GDM1 (cell line): ENCODE measurements around the gene SEMA5A.

Experiments used
- DNase-seq: peaks from one replicate; lab custom pipeline; 2025; lab: John Stamatoyannopoulos, UW

SEMA5A gene

DNA sequence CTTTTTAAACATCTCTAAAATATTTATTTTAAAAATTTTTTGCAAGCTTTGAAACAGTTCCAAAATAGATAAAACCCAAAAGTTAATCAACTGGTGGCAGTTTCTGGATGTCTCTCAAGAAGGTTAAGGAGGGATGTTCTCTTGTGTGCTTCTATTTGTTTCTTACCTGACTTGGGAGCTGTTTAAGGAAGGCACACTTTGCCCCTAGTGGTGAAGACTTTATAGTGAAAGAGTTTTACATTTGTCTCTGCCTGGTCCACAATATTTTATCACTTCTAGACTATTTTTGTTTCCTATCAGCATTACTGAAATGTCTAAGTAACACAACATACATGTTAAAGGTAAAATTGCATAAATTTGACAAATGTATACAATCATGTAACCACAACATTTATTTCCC is 552.8 kb downstream of the SEMA5A start:
- no peak for DNase-seq
